ENCODE measurements around the gene CDK6.

DNA sequence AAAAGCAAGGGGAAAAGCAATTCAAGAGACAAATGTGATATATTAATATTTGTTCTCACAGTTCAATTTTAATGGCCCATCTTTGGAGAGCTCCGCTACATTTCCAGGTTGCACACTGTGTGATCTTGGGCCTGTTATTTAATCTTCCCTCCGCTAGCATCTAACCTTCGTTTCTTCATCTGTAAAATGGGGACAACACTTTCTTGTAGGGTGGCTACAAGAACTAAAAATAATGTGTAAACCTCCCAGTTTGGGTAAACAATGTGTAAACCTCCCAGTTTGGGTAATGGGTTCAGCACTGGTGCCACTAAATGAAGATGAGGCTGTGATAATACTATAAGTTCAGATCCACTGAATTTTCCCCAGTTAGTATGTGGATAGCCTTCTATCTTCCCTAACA lies 99.5 kb downstream of the CDK6 start:
- TF ChIP-seq EZH2 (IDR thresholded peaks at IDR 0.05; ENCODE audit: borderline replicate concordance, control insufficient read depth, low read depth, low read length) (no peak), CHD1 (IDR thresholded peaks at IDR 0.05; ENCODE audit: low read depth, low read length) (no peak), RUNX3 (IDR thresholded peaks at IDR 0.05; ENCODE audit: low read length) (no peak), CHD4 (IDR thresholded peaks at IDR 0.05) (no peak), CEBPB (IDR thresholded peaks at IDR 0.05; ENCODE audit: borderline replicate concordance in 1 of 2, low read depth in 2 of 2, low read length in 2 of 2) (no peak), CBX5 (IDR thresholded peaks at IDR 0.05; ENCODE audit: low read depth) (no peak), PAX5 (IDR thresholded peaks at IDR 0.05; ENCODE audit: borderline replicate concordance, low read depth, low read length) (no peak), ZNF384 (IDR thresholded peaks at IDR 0.05; ENCODE audit: borderline replicate concordance, low read depth, low read length) (no peak), EP300 (IDR thresholded peaks at IDR 0.05; ENCODE audit: borderline replicate concordance in 1 of 2, control insufficient read depth in 1 of 2, low read depth in 2 of 2, low read length in 2 of 2) (no peak), ZNF274 (IDR thresholded peaks at IDR 0.05; ENCODE audit: insufficient read depth, insufficient read length) (no peak)
- TF ChIP-seq, protein P1, sequence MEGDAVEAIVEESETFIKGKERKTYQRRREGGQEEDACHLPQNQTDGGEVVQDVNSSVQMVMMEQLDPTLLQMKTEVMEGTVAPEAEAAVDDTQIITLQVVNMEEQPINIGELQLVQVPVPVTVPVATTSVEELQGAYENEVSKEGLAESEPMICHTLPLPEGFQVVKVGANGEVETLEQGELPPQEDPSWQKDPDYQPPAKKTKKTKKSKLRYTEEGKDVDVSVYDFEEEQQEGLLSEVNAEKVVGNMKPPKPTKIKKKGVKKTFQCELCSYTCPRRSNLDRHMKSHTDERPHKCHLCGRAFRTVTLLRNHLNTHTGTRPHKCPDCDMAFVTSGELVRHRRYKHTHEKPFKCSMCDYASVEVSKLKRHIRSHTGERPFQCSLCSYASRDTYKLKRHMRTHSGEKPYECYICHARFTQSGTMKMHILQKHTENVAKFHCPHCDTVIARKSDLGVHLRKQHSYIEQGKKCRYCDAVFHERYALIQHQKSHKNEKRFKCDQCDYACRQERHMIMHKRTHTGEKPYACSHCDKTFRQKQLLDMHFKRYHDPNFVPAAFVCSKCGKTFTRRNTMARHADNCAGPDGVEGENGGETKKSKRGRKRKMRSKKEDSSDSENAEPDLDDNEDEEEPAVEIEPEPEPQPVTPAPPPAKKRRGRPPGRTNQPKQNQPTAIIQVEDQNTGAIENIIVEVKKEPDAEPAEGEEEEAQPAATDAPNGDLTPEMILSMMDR (IDR thresholded peaks at IDR 0.05 in 2 of 3, conservative IDR thresholded peaks at IDR 0.05 in 1 of 3; ENCODE audit: control insufficient read depth in 2 of 3, extremely low read depth in 1 of 3, insufficient read depth in 1 of 3, low read depth in 3 of 3, low read length in 3 of 3): no peak
- TF ChIP-seq, protein P2, sequence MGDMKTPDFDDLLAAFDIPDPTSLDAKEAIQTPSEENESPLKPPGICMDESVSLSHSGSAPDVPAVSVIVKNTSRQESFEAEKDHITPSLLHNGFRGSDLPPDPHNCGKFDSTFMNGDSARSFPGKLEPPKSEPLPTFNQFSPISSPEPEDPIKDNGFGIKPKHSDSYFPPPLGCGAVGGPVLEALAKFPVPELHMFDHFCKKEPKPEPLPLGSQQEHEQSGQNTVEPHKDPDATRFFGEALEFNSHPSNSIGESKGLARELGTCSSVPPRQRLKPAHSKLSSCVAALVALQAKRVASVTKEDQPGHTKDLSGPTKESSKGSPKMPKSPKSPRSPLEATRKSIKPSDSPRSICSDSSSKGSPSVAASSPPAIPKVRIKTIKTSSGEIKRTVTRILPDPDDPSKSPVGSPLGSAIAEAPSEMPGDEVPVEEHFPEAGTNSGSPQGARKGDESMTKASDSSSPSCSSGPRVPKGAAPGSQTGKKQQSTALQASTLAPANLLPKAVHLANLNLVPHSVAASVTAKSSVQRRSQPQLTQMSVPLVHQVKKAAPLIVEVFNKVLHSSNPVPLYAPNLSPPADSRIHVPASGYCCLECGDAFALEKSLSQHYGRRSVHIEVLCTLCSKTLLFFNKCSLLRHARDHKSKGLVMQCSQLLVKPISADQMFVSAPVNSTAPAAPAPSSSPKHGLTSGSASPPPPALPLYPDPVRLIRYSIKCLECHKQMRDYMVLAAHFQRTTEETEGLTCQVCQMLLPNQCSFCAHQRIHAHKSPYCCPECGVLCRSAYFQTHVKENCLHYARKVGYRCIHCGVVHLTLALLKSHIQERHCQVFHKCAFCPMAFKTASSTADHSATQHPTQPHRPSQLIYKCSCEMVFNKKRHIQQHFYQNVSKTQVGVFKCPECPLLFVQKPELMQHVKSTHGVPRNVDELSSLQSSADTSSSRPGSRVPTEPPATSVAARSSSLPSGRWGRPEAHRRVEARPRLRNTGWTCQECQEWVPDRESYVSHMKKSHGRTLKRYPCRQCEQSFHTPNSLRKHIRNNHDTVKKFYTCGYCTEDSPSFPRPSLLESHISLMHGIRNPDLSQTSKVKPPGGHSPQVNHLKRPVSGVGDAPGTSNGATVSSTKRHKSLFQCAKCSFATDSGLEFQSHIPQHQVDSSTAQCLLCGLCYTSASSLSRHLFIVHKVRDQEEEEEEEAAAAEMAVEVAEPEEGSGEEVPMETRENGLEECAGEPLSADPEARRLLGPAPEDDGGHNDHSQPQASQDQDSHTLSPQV (IDR thresholded peaks at IDR 0.05): no peak

All from GM12878 (cell line).